DMS153 (cell line): ENCODE measurements around the gene DACH1.

Source experiments
- DNase-seq: peaks from one replicate; lab custom pipeline; 2025; lab: John Stamatoyannopoulos, UW

DACH1 gene

GRCh38 chr13:71395053-71395452 is 472.0 kb downstream of the DACH1 start:
- no peak for DNase-seq

GRCh38 chr13:71394176-71394575 is 472.8 kb downstream of the DACH1 start:
- no peak for DNase-seq
